Measurements from ENCODE around the gene AMZ2.
"Not testable (repeated sequence)": the region's sequence is repeated elsewhere in the genome, so short reads cannot be mapped to it uniquely, and the experiment has no call there.

AMZ2 gene

GRCh38 chr17:68255731-68256538 is 8.1 kb downstream of the AMZ2 start:
- DNase-seq = peak; percentile 93

GRCh38 chr17:68256701-68257100 is 8.9 kb downstream of the AMZ2 start:
- DNase-seq = not testable (repeated sequence)

- no peak for DNase-seq
Observed at GRCh38 chr17:68257934-68258333, 10.1 kb downstream of the AMZ2 start.

GRCh38 chr17:68258890-68259647 is 11.2 kb downstream of the AMZ2 start:
- peak; percentile 62 for DNase-seq

- DNase-seq = not testable (repeated sequence)
Observed at GRCh38 chr17:68259648-68259951, 11.8 kb downstream of the AMZ2 start.

- DNase-seq = no peak
Observed at GRCh38 chr17:68260051-68260762, 12.4 kb downstream of the AMZ2 start.

- not testable (repeated sequence) for DNase-seq
Observed at GRCh38 chr17:68262467-68262866, 14.6 kb downstream of the AMZ2 start.

- peak; percentile 68 for DNase-seq
Observed at GRCh38 chr17:68263101-68263681, 15.3 kb downstream of the AMZ2 start.

GRCh38 chr17:68265833-68266232 is 18.0 kb downstream of the AMZ2 start:
- not testable (repeated sequence) for DNase-seq

- no peak for DNase-seq
Observed at GRCh38 chr17:68273722-68274121, 25.9 kb downstream of the AMZ2 start.

- not testable (repeated sequence) for DNase-seq
Observed at GRCh38 chr17:68276339-68276738, 28.5 kb downstream of the AMZ2 start.

- DNase-seq = no peak
Observed at GRCh38 chr17:68277807-68278206, 30.0 kb downstream of the AMZ2 start.

- DNase-seq = not testable (repeated sequence)
Observed at GRCh38 chr17:68281965-68282364, 34.1 kb downstream of the AMZ2 start.

GRCh38 chr17:68288375-68288774 is 40.5 kb downstream of the AMZ2 start:
- peak; percentile 76 for DNase-seq

GRCh38 chr17:68288804-68289203 is 41.0 kb downstream of the AMZ2 start:
- peak; percentile 75 for DNase-seq

- DNase-seq = no peak
Observed at GRCh38 chr17:68289473-68289872, 41.6 kb downstream of the AMZ2 start.

- no peak for DNase-seq
Observed at GRCh38 chr17:68289936-68290267, 42.1 kb downstream of the AMZ2 start.

- no peak for DNase-seq
Observed at GRCh38 chr17:68290268-68290954, 42.6 kb downstream of the AMZ2 start.

- DNase-seq = peak; percentile 43
Observed at GRCh38 chr17:68290955-68291835, 43.4 kb downstream of the AMZ2 start, which contains the start of the genes ARSG and SLC16A6. Gene ARSG, plus strand, starts transcription at chr17:68291495. Its CDS starts 15,999 bp downstream, at chr17:68307494. Gene SLC16A6, minus strand, starts transcription at chr17:68291127. Its CDS starts 12,807 bp downstream, at chr17:68278320.

- peak; percentile 92 for DNase-seq
Observed at GRCh38 chr17:68291836-68292688, 44.2 kb downstream of the AMZ2 start.

- DNase-seq = no peak
Observed at GRCh38 chr17:68292689-68293040, 44.8 kb downstream of the AMZ2 start.

Measured in MV-4-11 (cell line).